CD4-positive, CD25-positive, alpha-beta regulatory T cell (primary cell): ENCODE data around the gene SSTR1. TPM values are rescaled to one million over a fixed set of nuclear protein-coding genes. Genes with fewer than 3 reads are reported as not detected.
A peak's percentile ranks its signal among the peaks of the same experiment; 100 is the strongest.

Experiments used
- ATAC-seq, 2 donors: fragments of 150-1000 bp; cut with Tn5 transposase; one replicate each; pipeline ENCODE4 v1.10.0; 2021; ENCODE audit warnings: low read depth in 2 of 2, moderate number of reproducible peaks in 2 of 2, moderate library complexity in 1 of 2
- DNase-seq, 3 donors: peaks; one replicate each; pipeline versions ENCODE4 v3.0.0 to v3.0.0-alpha.2; 2012 to 2022; ENCODE audit warnings: mixed read lengths in 1 of 3
- H3K27ac ChIP-seq: one replicate; pipeline ENCODE4 v1.7.0; 2013; ENCODE audit warnings: mild to moderate bottlenecking, low read length; ENCODE audit not compliant: insufficient read depth, poor library complexity, severe bottlenecking
- H3K27me3 ChIP-seq: one replicate; pipeline ENCODE4 v1.7.0; 2013; ENCODE audit warnings: low read length; ENCODE audit not compliant: control insufficient read depth, insufficient read depth
- H3K36me3 ChIP-seq: one replicate; pipeline ENCODE4 v1.7.0; 2013; ENCODE audit warnings: mild to moderate bottlenecking, low read length, moderate library complexity; ENCODE audit not compliant: control insufficient read depth, insufficient read depth
- H3K4me1 ChIP-seq: 2 replicates; pipeline ENCODE4 v1.7.0; 2013; ENCODE audit warnings: mild to moderate bottlenecking, low read length; ENCODE audit not compliant: insufficient read depth, control insufficient read depth, poor library complexity, severe bottlenecking
- H3K4me3 ChIP-seq: one replicate; pipeline ENCODE4 v1.7.0; 2013; ENCODE audit warnings: low read depth, mild to moderate bottlenecking, low read length, moderate library complexity
- H3K9me3 ChIP-seq, 2 experiments: 1 replicate in 1 of 2; 2 replicates in 1 of 2; pipeline ENCODE4 v1.7.0; 2013; ENCODE audit warnings: low read length in 2 of 2, mild to moderate bottlenecking in 1 of 2, moderate library complexity in 1 of 2; ENCODE audit not compliant: control insufficient read depth in 2 of 2
- H3K27ac Mint-ChIP-seq, 3 donors: one replicate each; pipeline ENCODE4 v1.8.0; 2020 to 2022; ENCODE audit warnings: mild to moderate bottlenecking in 3 of 3, mixed read lengths in 3 of 3, moderate library complexity in 2 of 3
- H3K27me3 Mint-ChIP-seq: one replicate; pipeline ENCODE4 v1.8.0; 2022; ENCODE audit warnings: mild to moderate bottlenecking, mixed read lengths
- H3K36me3 Mint-ChIP-seq: one replicate; pipeline ENCODE4 v1.8.0; 2020; ENCODE audit warnings: mixed read lengths
- H3K4me1 Mint-ChIP-seq, 4 donors: one replicate each; pipeline ENCODE4 v1.8.0; 2020 to 2022; ENCODE audit warnings: mixed read lengths in 4 of 4, mild to moderate bottlenecking in 1 of 4
- H3K4me3 Mint-ChIP-seq, 4 donors: one replicate each; pipeline ENCODE4 v1.8.0; 2020 to 2022; ENCODE audit warnings: mild to moderate bottlenecking in 4 of 4, mixed read lengths in 4 of 4, moderate library complexity in 3 of 4
- H3K9me3 Mint-ChIP-seq, 7 donors: one replicate each; pipeline ENCODE4 v1.8.0; 2020 to 2022; ENCODE audit warnings: mixed read lengths in 7 of 7, mild to moderate bottlenecking in 3 of 7, moderate library complexity in 2 of 7
- polyA plus RNA-seq, 4 donors: library from polyadenylated mRNA; unstranded; fragments of 300-500 nt; fragmentation: Illumina TruSeq; gene quantifications; one replicate each; pipeline ENCODE4 v1.2.3, GENCODE V29; 2021
- total RNA-seq: library from RNA; stranded (reverse); gene quantifications from one replicate; pipeline ENCODE4 v1.2.3, GENCODE V29; 2022

The SSTR1 gene, protein sequence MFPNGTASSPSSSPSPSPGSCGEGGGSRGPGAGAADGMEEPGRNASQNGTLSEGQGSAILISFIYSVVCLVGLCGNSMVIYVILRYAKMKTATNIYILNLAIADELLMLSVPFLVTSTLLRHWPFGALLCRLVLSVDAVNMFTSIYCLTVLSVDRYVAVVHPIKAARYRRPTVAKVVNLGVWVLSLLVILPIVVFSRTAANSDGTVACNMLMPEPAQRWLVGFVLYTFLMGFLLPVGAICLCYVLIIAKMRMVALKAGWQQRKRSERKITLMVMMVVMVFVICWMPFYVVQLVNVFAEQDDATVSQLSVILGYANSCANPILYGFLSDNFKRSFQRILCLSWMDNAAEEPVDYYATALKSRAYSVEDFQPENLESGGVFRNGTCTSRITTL
- total RNA-seq (not detected), polyA plus RNA-seq (not detected)

DNA sequence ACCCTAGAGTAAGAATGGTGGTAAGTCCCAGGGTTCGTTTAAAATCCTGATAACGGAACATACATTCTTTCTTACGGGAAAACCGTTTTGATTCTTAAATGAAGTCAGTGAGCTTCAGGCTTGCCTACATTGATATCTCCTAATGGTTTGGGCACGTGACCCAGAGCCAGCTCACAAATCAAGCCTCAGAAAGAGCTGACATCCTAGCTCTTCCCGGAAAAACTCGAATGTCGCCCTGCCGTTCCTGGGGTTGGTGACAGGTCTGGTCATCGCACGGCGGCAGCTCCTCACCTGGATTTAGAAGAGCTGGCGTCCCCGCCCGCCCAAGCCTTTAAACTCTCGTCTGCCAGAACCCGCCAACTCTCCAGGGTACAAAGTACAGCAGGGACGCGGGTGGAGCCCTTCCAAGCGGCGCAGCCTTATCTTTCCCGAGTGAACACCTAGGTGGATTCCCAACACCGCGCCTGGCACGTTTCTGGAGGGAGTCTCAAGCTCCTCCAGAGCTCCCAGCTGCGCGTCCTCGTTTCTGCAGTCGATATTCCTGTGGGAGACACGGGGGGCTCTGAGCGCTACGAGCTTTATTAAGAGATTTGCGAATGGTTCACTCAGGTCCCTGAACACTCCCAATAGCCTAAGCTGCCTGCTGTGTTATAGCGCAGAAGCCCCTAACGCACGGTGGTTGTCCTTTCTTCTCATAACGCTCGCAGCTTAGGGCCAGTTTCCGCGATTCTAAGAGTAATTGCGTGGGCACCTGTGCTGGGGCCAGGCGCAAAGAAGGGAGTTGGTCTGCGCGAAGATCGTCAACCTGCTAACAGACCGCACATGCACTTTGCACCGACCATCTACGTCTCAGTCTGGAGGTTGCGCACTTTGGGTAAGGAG lies at the start of gene SSTR1:
Gene SSTR1 (plus strand): TSS at position 169 of the 882 bp plus-strand sequence. CDS start 1,486 bp downstream, outside the sequence.
- ATAC-seq = no peak
- Histone ChIP-seq H3K27me3 (peaks cover 24% of the 10 kb centered on the region), H3K9me3 (no peaks in the 10 kb centered on the region), H3K36me3 (no peaks in the 10 kb centered on the region), H3K4me3 (no peak within 1 kb of the TSS), H3K4me1 (peaks cover 5% of the 10 kb centered on the region), H3K27ac (no peak within 1 kb of the TSS)
- Mint-ChIP-seq H3K9me3 (peaks cover 0 to 4% (median 0%) of the 10 kb centered on the region in 7 donors), H3K4me3 (peak within 1 kb of the TSS in 3 of 4 donors; percentile 35 to 79 (median 79)), H3K27me3 (peaks cover 70% of the 10 kb centered on the region), H3K27ac (no peak within 1 kb of the TSS), H3K36me3 (no peaks in the 10 kb centered on the region), H3K4me1 (peaks cover 0 to 38% (median 1%) of the 10 kb centered on the region in 4 donors)
- no peak for DNase-seq

- DNase-seq = no peak
- Mint-ChIP-seq H3K9me3 (no peaks in the 10 kb centered on the region), H3K4me3 (no peak overlapping the region), H3K27me3 (peaks cover 32% of the 10 kb centered on the region), H3K27ac (no peak overlapping the region), H3K36me3 (no peaks in the 10 kb centered on the region), H3K4me1 (no peaks in the 10 kb centered on the region)
- no peaks in the 10 kb centered on the region for H3K36me3 ChIP-seq
- no peaks in the 10 kb centered on the region for H3K27me3 ChIP-seq
- no peak for ATAC-seq
- H3K4me3 ChIP-seq = no peak overlapping the region
- no peaks in the 10 kb centered on the region for H3K4me1 ChIP-seq
- no peak overlapping the region for H3K27ac ChIP-seq
- no peaks in the 10 kb centered on the region for H3K9me3 ChIP-seq
Measured at GRCh38 chr14:38158468-38158867, 49.2 kb upstream of the SSTR1 start.

- Histone ChIP-seq H3K27ac (no peak overlapping the region), H3K4me1 (no peaks in the 10 kb centered on the region), H3K36me3 (no peaks in the 10 kb centered on the region), H3K4me3 (no peak overlapping the region), H3K27me3 (no peaks in the 10 kb centered on the region), H3K9me3 (no peaks in the 10 kb centered on the region)
- Mint-ChIP-seq H3K9me3 (peaks cover 0 to 3% (median 0%) of the 10 kb centered on the region in 7 donors), H3K27ac (no peak overlapping the region), H3K36me3 (no peaks in the 10 kb centered on the region), H3K27me3 (peaks cover 31% of the 10 kb centered on the region), H3K4me1 (peaks cover 0 to 2% (median 0%) of the 10 kb centered on the region in 4 donors), H3K4me3 (no peak overlapping the region)
- DNase-seq = no peak
- no peak for ATAC-seq
Measured at GRCh38 chr14:38168416-38168815, 39.3 kb upstream of the SSTR1 start.

DNA sequence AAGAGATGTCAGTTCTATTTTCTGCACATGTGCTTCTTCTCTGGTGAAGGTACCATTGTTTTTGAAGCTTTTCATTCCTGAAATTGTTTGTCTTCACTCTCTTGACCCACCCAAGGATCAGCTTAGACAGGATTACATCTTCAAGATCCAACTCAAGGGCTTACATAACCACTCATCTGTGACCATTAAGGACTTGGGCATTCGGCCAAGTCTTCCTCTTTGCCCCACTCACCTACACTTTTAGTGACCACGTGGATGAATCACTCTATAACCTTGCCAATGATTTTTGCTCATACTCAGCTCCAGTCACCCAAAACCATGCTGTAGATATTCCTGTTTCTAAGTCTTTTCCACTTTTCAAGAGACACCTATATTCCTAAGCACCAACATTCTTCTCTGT lies 36.5 kb upstream of the SSTR1 start:
- ATAC-seq (no peak), DNase-seq (no peak)
- H3K4me1 Mint-ChIP-seq = peaks cover 0 to 2% (median 0%) of the 10 kb centered on the region in 4 donors
- H3K36me3 ChIP-seq = no peaks in the 10 kb centered on the region
- no peak overlapping the region for H3K4me3 Mint-ChIP-seq
- H3K9me3 ChIP-seq = no peaks in the 10 kb centered on the region
- no peak overlapping the region for H3K4me3 ChIP-seq
- H3K27me3 ChIP-seq = no peaks in the 10 kb centered on the region
- H3K9me3 Mint-ChIP-seq = peaks cover 0 to 3% (median 0%) of the 10 kb centered on the region in 7 donors
- H3K27me3 Mint-ChIP-seq = peaks cover 26% of the 10 kb centered on the region
- H3K27ac ChIP-seq = no peak overlapping the region
- H3K36me3 Mint-ChIP-seq = no peaks in the 10 kb centered on the region
- H3K27ac Mint-ChIP-seq = peak overlapping the region in 1 of 3 donors; percentile 16
- H3K4me1 ChIP-seq = no peaks in the 10 kb centered on the region

GRCh38 chr14:38174711-38175110 lies 33.0 kb upstream of the SSTR1 start:
- H3K27me3 ChIP-seq = no peaks in the 10 kb centered on the region
- no peak for DNase-seq
- H3K4me1 ChIP-seq = no peaks in the 10 kb centered on the region
- H3K9me3 ChIP-seq = no peaks in the 10 kb centered on the region
- H3K4me3 ChIP-seq = no peak overlapping the region
- no peak overlapping the region for H3K27ac Mint-ChIP-seq
- H3K36me3 ChIP-seq = no peaks in the 10 kb centered on the region
- ATAC-seq = no peak
- H3K36me3 Mint-ChIP-seq = no peaks in the 10 kb centered on the region
- peaks cover 9% of the 10 kb centered on the region for H3K27me3 Mint-ChIP-seq
- H3K4me1 Mint-ChIP-seq = peaks cover 0 to 2% (median 0%) of the 10 kb centered on the region in 4 donors
- no peak overlapping the region for H3K27ac ChIP-seq
- peaks cover 0 to 4% (median 2%) of the 10 kb centered on the region in 7 donors for H3K9me3 Mint-ChIP-seq
- H3K4me3 Mint-ChIP-seq = no peak overlapping the region

DNA sequence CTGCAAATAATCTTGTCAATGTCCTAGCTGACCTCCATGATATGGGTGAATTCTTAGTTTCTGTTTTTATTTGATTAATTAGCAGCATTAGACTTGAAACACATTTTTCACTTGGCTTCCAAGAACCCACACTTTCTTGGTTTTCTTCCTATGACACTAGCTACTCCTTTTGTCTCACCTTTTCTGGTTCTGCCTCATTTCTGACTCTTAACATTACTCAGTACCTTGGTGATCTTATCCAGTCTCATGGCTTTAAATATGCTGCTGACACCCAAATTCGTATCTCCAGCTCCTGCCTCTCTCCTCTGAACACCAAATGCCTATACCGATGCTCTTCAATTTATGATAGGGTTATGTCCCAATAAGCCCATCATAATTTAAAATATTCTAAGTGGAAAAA lies 32.0 kb upstream of the SSTR1 start:
- Mint-ChIP-seq H3K4me3 (no peak overlapping the region), H3K27me3 (peaks cover 4% of the 10 kb centered on the region), H3K36me3 (no peaks in the 10 kb centered on the region), H3K9me3 (peaks cover 0 to 5% (median 3%) of the 10 kb centered on the region in 7 donors), H3K4me1 (peaks cover 0 to 2% (median 0%) of the 10 kb centered on the region in 4 donors), H3K27ac (no peak overlapping the region)
- DNase-seq = no peak
- H3K4me1 ChIP-seq = no peaks in the 10 kb centered on the region
- no peaks in the 10 kb centered on the region for H3K27me3 ChIP-seq
- no peak overlapping the region for H3K4me3 ChIP-seq
- H3K27ac ChIP-seq = no peak overlapping the region
- H3K9me3 ChIP-seq = no peaks in the 10 kb centered on the region
- ATAC-seq = no peak
- no peaks in the 10 kb centered on the region for H3K36me3 ChIP-seq

GRCh38 chr14:38176379-38176778 lies 31.3 kb upstream of the SSTR1 start:
- H3K27ac Mint-ChIP-seq = no peak overlapping the region
- H3K27me3 Mint-ChIP-seq = peaks cover 4% of the 10 kb centered on the region
- H3K9me3 Mint-ChIP-seq = peaks cover 0 to 5% (median 3%) of the 10 kb centered on the region in 7 donors
- no peaks in the 10 kb centered on the region for H3K36me3 ChIP-seq
- no peaks in the 10 kb centered on the region for H3K27me3 ChIP-seq
- H3K36me3 Mint-ChIP-seq = no peaks in the 10 kb centered on the region
- H3K4me3 ChIP-seq = no peak overlapping the region
- H3K27ac ChIP-seq = no peak overlapping the region
- no peaks in the 10 kb centered on the region for H3K4me1 ChIP-seq
- no peaks in the 10 kb centered on the region for H3K9me3 ChIP-seq
- ATAC-seq (no peak), DNase-seq (no peak)
- no peak overlapping the region for H3K4me3 Mint-ChIP-seq
- H3K4me1 Mint-ChIP-seq = peaks cover 0 to 2% (median 0%) of the 10 kb centered on the region in 4 donors
